ENCODE data around the gene TRIM28. TPM values are rescaled to one million over a fixed set of nuclear protein-coding genes. Genes with fewer than 3 reads are reported as not detected.
A peak's percentile ranks its signal among the peaks of the same experiment; 100 is the strongest.

TRIM28 gene
- total RNA-seq, 2 experiments from 2014 or later: 481 to 758 TPM

DNA sequence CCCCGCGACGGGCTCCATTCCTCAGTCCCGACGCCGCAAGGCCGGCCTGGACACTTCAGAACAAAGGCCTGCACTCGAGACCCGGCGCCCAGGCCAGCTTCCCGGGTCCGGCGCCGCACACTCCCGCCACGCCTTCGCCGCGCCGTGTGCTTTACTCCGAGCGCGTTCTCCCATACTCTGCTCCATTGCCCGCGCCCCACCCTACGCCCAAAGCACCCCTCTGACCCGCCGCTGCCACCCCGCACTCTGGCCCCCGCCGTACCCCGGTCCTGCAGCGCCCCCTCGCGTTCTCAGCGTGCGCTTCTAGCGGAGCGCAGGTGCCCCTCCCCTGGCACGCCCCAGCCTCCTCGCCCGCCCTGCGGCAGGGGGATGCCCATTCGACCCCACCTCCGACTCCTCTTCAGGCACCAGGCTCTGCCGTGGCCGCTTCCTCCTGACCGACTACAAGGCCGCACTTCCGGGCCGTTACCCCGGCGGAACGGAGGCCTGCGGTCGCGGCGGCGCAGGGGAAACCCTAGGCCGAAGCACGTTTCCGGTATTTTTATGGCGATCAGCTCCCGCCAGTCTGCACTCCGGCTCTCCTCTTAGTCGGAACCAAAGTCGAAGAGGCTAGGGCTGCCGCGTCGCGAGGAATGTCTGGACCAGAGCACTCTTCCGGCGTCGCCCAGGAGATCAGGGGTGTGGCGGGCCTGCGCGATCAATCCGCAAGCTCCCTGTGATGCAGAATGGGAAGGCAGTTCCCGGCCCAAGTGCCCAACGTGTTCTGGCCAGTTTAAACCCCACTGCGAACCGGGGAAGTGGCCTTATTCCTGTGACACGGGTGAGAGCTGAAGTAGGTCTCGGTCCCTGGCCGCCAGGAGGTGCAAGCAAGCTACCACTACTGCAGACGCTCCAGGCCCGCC is 24.3 kb upstream of the TRIM28 start, which contains the start of gene ZBTB45:
ZBTB45 (minus strand) TSS at position 456 of the 902 bp plus-strand sequence. CDS start 2,137 bp downstream, outside the sequence.
- intact Hi-C loops (cut with DNase I, micrococcal nuclease): loop anchor here (1.0 to 5.0 kb wide), 23 partner anchors 19 to 337 kb away; partner anchors contain the start of genes TRIM28 (in 2 of the 2), ZNF446 (in 2 of the 2), CHMP2A (in 1 of the 2) and ERVK3-1 (in 1 of the 2)
- Mint-ChIP-seq H3K4me3 (peak within 1 kb of the TSS; percentile 82), H3K27ac (peak within 1 kb of the TSS; percentile 94), H3K27me3 (no peaks in the 10 kb centered on the region), H3K36me3 (ENCODE audit: low read depth) (peaks cover 21% of the 10 kb centered on the region), H3K9me3 (ENCODE audit: low read depth) (no peaks in the 10 kb centered on the region), H3K4me1 (peaks cover 39% of the 10 kb centered on the region)
- ATAC-seq: peak; percentile 82
- ChIA-PET CTCF (interaction anchor here (0.6 to 5.8 kb wide), 26 partner anchors 12 to 476 kb away, joined by 3 to 78 read pairs (median 4); partner anchors contain the start of genes CHMP2A, TRIM28, UBE2M and ZNF324B), POLR2A (interaction anchor here (0.8 to 2.7 kb wide), 13 partner anchors 20 to 193 kb away, joined by 3 to 18 read pairs (median 5); partner anchors contain the start of genes CHMP2A, MZF1, TRIM28 and UBE2M)
- DNase-seq: peak; percentile 96

DNA sequence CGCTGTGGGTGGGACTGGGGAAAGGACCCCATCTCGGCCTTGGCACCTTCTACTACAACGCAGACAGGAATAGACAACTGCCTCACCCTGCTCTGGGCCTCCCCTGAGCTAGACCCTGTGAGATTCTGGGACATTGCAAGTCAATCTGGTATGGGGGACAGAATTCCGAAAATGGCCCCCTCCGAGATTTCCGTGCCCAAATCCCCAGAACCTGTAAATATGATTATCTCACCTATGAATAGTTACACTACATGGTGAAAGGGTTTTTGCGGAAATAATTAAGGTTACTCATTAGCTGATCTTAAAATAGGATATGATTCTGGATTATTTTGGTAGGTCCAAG is 23.6 kb upstream of the TRIM28 start:
- intact Hi-C loops (cut with DNase I, micrococcal nuclease): loop anchor here in 1 of 2 experiments (1.0 kb wide), 2 partner anchors 18 to 61 kb away; no protein-coding TSS in a partner anchor
- peak overlapping the region; percentile 94 for H3K27ac Mint-ChIP-seq
- ChIA-PET POLR2A (interaction anchor here (0.8 to 2.7 kb wide), 10 partner anchors 20 to 112 kb away, joined by 3 to 18 read pairs (median 5); partner anchors contain the start of genes CHMP2A, TRIM28, UBE2M and ZNF446), CTCF (interaction anchor here (0.6 to 5.8 kb wide), 23 partner anchors 12 to 476 kb away, joined by 3 to 78 read pairs (median 4); partner anchors contain the start of genes CHMP2A, TRIM28, UBE2M and ZNF324B)
- H3K36me3 Mint-ChIP-seq (ENCODE audit: low read depth): peaks cover 18% of the 10 kb centered on the region
- DNase-seq: no peak
- H3K9me3 Mint-ChIP-seq (ENCODE audit: low read depth): no peaks in the 10 kb centered on the region
- peak overlapping the region; percentile 82 for H3K4me3 Mint-ChIP-seq
- no peak for ATAC-seq
- peaks cover 36% of the 10 kb centered on the region for H3K4me1 Mint-ChIP-seq
- H3K27me3 Mint-ChIP-seq: no peaks in the 10 kb centered on the region

DNA sequence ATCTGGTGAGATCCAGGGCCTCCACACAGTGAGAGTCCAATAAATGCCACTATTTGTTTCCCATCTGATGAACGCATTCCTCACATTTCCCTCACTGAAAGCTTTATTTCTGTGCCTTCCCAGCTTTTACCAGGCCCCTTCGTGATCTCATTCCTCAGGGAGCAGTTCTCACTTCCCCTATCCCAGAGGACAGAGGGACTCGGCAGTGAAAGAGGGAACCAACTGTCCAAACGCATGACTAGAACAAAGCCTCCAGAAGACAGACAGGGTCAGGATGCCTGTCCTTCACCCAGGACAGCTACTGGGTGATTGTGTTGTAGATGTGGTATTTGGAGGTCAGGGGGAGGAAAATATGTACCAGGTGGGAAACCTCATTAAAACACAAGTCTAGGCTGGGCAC is 22.2 kb upstream of the TRIM28 start:
- H3K36me3 Mint-ChIP-seq (ENCODE audit: low read depth): peaks cover 7% of the 10 kb centered on the region
- no peaks in the 10 kb centered on the region for H3K9me3 Mint-ChIP-seq (ENCODE audit: low read depth)
- no peaks in the 10 kb centered on the region for H3K27me3 Mint-ChIP-seq
- no peak for ATAC-seq
- CTCF ChIA-PET: interaction anchor here (0.5 to 5.8 kb wide), 6 partner anchors 22 to 293 kb away, joined by 3 to 78 read pairs (median 18); partner anchors contain the start of genes CHMP2A and TRIM28
- peaks cover 26% of the 10 kb centered on the region for H3K4me1 Mint-ChIP-seq
- DNase-seq: no peak
- peak overlapping the region; percentile 86 for H3K27ac Mint-ChIP-seq
- intact Hi-C loops (cut with DNase I, micrococcal nuclease): no loop called here
- H3K4me3 Mint-ChIP-seq: peak overlapping the region; percentile 43
- POLR2A ChIA-PET: interaction anchor here (0.6 to 0.8 kb wide), 2 partner anchors 50 to 294 kb away, joined by 3 read pairs; no protein-coding TSS in a partner anchor

DNA sequence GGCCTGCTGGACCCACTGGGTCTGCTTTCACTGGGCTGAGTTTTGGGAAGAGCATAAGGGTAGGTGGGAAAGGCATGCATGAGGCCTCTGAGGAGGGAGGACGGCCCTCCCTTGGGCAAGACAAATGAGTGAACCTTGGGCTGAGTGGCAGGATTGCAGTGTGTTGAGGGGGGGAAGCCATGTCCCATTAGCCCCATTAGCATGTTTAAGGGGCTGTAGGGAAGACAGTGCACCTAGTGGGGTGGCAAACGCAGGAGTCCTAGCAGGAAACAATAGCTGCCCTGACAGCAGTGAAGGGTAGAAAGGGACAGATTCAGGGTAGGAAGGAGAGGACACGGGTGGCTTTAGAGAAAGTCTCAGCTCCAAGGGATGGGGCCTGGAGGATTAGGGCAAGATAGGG is 21.2 kb upstream of the TRIM28 start:
- peaks cover 4% of the 10 kb centered on the region for H3K36me3 Mint-ChIP-seq (ENCODE audit: low read depth)
- no peak overlapping the region for H3K4me3 Mint-ChIP-seq
- no peak for ATAC-seq
- H3K27me3 Mint-ChIP-seq: no peaks in the 10 kb centered on the region
- no peak overlapping the region for H3K27ac Mint-ChIP-seq
- H3K9me3 Mint-ChIP-seq (ENCODE audit: low read depth): no peaks in the 10 kb centered on the region
- peaks cover 22% of the 10 kb centered on the region for H3K4me1 Mint-ChIP-seq
- intact Hi-C loops (cut with DNase I, micrococcal nuclease): no loop called here
- POLR2A ChIA-PET: no interaction called here
- DNase-seq: no peak
- CTCF ChIA-PET: interaction anchor here (4.1 to 5.8 kb wide), 2 partner anchors 32 to 57 kb away, joined by 20 to 78 read pairs; partner anchors contain the start of gene CHMP2A

GRCh38 chr19:58529405-58529804 is 14.5 kb upstream of the TRIM28 start:
- CTCF ChIA-PET: no interaction called here
- intact Hi-C loops (cut with DNase I, micrococcal nuclease): no loop called here
- Mint-ChIP-seq H3K9me3 (ENCODE audit: low read depth) (no peaks in the 10 kb centered on the region), H3K4me3 (no peak overlapping the region), H3K27ac (no peak overlapping the region), H3K36me3 (ENCODE audit: low read depth) (no peaks in the 10 kb centered on the region), H3K27me3 (no peaks in the 10 kb centered on the region), H3K4me1 (no peaks in the 10 kb centered on the region)
- DNase-seq (no peak), ATAC-seq (no peak)
- POLR2A ChIA-PET: no interaction called here

- ChIA-PET POLR2A (no interaction called here), CTCF (interaction anchor here (1.3 kb wide), 1 partner anchor 11 kb away, joined by 4 read pairs; no protein-coding TSS in a partner anchor)
- H3K27ac Mint-ChIP-seq: no peak overlapping the region
- no peaks in the 10 kb centered on the region for H3K27me3 Mint-ChIP-seq
- intact Hi-C loops (cut with DNase I, micrococcal nuclease): no loop called here
- H3K36me3 Mint-ChIP-seq (ENCODE audit: low read depth): no peaks in the 10 kb centered on the region
- no peak overlapping the region for H3K4me3 Mint-ChIP-seq
- ATAC-seq (no peak), DNase-seq (no peak)
- no peaks in the 10 kb centered on the region for H3K9me3 Mint-ChIP-seq (ENCODE audit: low read depth)
- no peaks in the 10 kb centered on the region for H3K4me1 Mint-ChIP-seq
Observed at GRCh38 chr19:58531034-58531840, 12.6 kb upstream of the TRIM28 start.

DNA sequence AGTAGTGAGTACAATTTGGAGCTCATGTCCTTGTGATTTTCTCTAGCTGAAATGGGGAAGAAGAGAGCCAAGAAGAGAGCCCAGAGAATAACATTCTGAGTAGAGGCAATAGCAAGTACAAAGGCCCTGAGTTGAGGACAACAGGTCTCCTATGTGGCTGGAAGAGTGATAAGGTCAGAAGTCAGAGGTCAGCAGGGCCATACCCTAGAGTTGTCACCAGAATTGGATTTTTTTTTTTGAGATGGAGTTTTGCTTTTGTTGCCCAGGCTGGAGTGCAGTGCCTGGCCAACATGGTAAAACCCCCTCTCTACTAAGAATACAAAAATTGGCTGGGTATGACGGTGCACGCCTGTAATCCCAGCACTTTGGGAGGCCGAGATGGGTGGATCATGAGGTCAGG is 8.0 kb upstream of the TRIM28 start:
- POLR2A ChIA-PET: no interaction called here
- H3K27me3 Mint-ChIP-seq: peaks cover 4% of the 10 kb centered on the region
- H3K27ac Mint-ChIP-seq: no peak overlapping the region
- intact Hi-C loops (cut with DNase I, micrococcal nuclease): no loop called here
- DNase-seq (no peak), ATAC-seq (no peak)
- no peaks in the 10 kb centered on the region for H3K9me3 Mint-ChIP-seq (ENCODE audit: low read depth)
- H3K4me3 Mint-ChIP-seq: no peak overlapping the region
- CTCF ChIA-PET: no interaction called here
- H3K36me3 Mint-ChIP-seq (ENCODE audit: low read depth): no peaks in the 10 kb centered on the region
- H3K4me1 Mint-ChIP-seq: peaks cover 12% of the 10 kb centered on the region

DNA sequence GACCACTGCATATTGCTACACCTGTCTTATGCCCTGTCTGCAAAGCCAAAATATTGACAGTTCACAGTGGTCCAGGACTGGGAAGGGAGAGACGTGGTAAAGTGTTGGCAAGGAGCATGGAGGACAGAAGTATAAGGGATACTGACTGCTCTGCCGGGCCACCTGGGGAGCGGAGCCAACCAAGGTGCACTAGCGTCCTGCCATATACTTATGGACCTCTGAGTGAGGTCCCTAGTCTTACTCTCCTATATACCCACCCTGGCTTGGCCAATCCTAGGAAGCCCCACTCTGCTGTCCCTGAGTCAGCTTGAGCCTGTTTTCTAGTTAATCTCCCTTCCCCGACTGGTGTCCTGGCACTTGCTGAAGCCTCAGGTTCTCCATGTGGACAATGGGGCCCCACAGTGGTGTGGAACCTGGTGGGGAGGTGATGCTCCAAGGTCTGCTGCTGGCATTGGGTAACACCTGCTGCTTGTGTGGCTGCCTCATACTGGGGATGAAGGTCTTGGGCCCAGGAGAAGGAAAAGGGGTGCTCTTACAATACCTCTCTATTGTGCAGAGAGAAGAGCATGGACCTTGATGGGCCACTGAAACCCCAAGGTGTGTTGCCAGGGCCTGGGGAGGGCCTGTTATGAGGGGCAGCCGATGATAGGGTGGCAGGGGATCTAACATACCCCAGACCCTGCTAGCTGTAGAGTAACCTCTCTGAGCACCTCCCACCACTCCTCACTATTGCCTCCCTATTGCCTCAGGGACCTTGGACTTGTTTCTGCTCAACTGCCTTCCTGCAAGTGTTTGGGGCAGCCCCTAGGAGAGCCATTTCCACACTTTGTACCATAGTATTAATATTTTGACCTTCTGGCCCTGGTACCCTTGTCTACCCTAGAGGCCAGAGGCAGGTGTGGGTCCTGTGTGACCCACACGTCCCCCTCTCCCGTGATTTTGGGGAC is 6.7 kb upstream of the TRIM28 start:
- intact Hi-C loops (cut with DNase I, micrococcal nuclease): no loop called here
- no peaks in the 10 kb centered on the region for H3K9me3 Mint-ChIP-seq (ENCODE audit: low read depth)
- H3K27me3 Mint-ChIP-seq: peaks cover 4% of the 10 kb centered on the region
- ChIA-PET CTCF (interaction anchor here (1.0 kb wide), 1 partner anchor 17 kb away, joined by 3 read pairs; the partner anchor contains the start of gene ZBTB45), POLR2A (no interaction called here)
- peak overlapping the region; percentile 73 for H3K4me3 Mint-ChIP-seq
- DNase-seq: no peak
- H3K27ac Mint-ChIP-seq: no peak overlapping the region
- no peaks in the 10 kb centered on the region for H3K36me3 Mint-ChIP-seq (ENCODE audit: low read depth)
- ATAC-seq: no peak
- peaks cover 12% of the 10 kb centered on the region for H3K4me1 Mint-ChIP-seq

DNA sequence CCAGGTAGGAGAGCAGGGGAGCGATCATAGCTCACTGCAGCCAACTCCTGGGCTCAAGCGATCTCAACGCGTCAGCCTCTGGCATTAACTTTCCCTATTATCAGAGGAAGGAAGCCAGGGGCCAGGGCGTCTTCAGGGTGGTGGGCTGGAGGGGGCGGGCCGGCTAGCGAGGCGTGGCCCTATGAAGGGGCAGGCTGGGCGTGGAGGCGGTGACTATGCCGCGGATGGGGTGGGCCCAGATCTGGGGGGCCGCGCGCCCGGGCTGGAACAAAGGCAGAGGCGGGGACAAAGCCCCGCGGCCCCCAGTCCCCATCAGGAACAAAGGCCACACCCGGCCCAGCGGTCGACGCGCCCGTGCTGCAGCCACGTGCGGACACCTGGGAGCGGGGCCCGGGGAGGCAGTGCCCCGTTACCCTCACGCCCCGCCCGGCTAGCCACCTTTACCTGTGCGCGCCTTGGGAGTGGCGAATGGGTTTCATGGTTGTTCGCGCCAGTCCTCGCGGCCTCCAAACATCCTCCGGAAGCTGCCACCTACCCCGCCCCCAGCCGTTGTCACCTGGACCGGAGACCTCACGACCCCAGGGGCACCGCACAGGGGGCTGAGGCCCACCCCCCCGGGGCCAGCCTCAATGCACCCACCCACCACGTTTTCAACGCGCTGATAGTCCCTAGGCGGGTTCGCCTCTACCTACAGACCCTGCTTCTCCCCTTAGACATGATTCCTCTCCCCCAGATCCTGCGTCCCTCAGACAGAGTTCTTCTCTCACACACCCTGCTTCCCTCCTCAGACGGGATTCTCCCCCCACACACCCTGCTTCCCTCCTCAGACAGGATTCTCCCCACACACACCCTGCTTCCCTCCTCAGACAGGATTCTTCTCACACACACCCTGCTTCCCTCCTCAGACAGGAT is 5.4 kb upstream of the TRIM28 start:
- ChIA-PET POLR2A (no interaction called here), CTCF (interaction anchor here (0.6 to 1.0 kb wide), 2 partner anchors 16 to 19 kb away, joined by 3 read pairs; partner anchors contain the start of genes CHMP2A and ZBTB45)
- DNase-seq (peak; percentile 75), ATAC-seq (peak; percentile 89)
- Mint-ChIP-seq H3K27me3 (peaks cover 4% of the 10 kb centered on the region), H3K27ac (peak overlapping the region; percentile 72), H3K4me3 (peak overlapping the region; percentile 73), H3K4me1 (peaks cover 14% of the 10 kb centered on the region), H3K9me3 (ENCODE audit: low read depth) (no peaks in the 10 kb centered on the region), H3K36me3 (ENCODE audit: low read depth) (no peaks in the 10 kb centered on the region)
- intact Hi-C loops (cut with DNase I, micrococcal nuclease): loop anchor here in 1 of 2 experiments (1.0 kb wide), 1 partner anchor 18 kb away; no protein-coding TSS in a partner anchor
